CD1c-positive myeloid dendritic cell (primary cell): ENCODE data around the gene ZNF665.
"Not testable (repeated sequence)": the region's sequence is repeated elsewhere in the genome, so short reads cannot be mapped to it uniquely, and the experiment has no call there.

Experiments used
- DNase-seq: peaks from one replicate; pipeline ENCODE4 v3.0.0-alpha.2; 2016; ENCODE audit errors: extremely low spot score

The ZNF665 gene

GRCh38 chr19:53192771-53193534 is at the start of gene ZNF665:
Gene ZNF665, minus strand, starts transcription at chr19:53193358. Its CDS starts 10,460 bp downstream, at chr19:53182898.
- DNase-seq: peak; percentile 92

GRCh38 chr19:53237114-53237777 is 44.1 kb upstream of the ZNF665 start:
- no peak for DNase-seq

- no peak for DNase-seq
Observed at GRCh38 chr19:53224606-53225005, 31.4 kb upstream of the ZNF665 start.

- not testable (repeated sequence) for DNase-seq
Observed at GRCh38 chr19:53222716-53223115, 29.6 kb upstream of the ZNF665 start.

- DNase-seq: no peak
Observed at GRCh38 chr19:53212703-53213320, 19.7 kb upstream of the ZNF665 start.

- DNase-seq: not testable (repeated sequence)
Observed at GRCh38 chr19:53211554-53211953, 18.4 kb upstream of the ZNF665 start.

GRCh38 chr19:53196777-53197396 is 3.7 kb upstream of the ZNF665 start:
- DNase-seq: peak; percentile 98

- DNase-seq: peak; percentile 81
Observed at GRCh38 chr19:53195265-53195903, 2.2 kb upstream of the ZNF665 start.

- no peak for DNase-seq
Observed at GRCh38 chr19:53193535-53194222, 521 bp upstream of the ZNF665 start.

- DNase-seq: no peak
Observed at GRCh38 chr19:53190253-53190652, 2.9 kb downstream of the ZNF665 start.

GRCh38 chr19:53189691-53190198 is 3.4 kb downstream of the ZNF665 start:
- DNase-seq: not testable (repeated sequence)

GRCh38 chr19:53185155-53185882 is 7.8 kb downstream of the ZNF665 start:
- DNase-seq: not testable (repeated sequence)

- DNase-seq: no peak
Observed at GRCh38 chr19:53183146-53183764, 9.9 kb downstream of the ZNF665 start.

GRCh38 chr19:53182202-53182601 is 11.0 kb downstream of the ZNF665 start:
- no peak for DNase-seq

- DNase-seq: no peak
Observed at GRCh38 chr19:53177986-53178385, 15.2 kb downstream of the ZNF665 start.

GRCh38 chr19:53172889-53173288 is 20.3 kb downstream of the ZNF665 start:
- DNase-seq: no peak

GRCh38 chr19:53165691-53166091 is 27.5 kb downstream of the ZNF665 start:
- DNase-seq: no peak

- DNase-seq: no peak
Observed at GRCh38 chr19:53161123-53161522, 32.0 kb downstream of the ZNF665 start.

- no peak for DNase-seq
Observed at GRCh38 chr19:53160350-53160749, 32.8 kb downstream of the ZNF665 start.

- DNase-seq: peak; percentile 26
Observed at GRCh38 chr19:53158119-53158656, 35.0 kb downstream of the ZNF665 start.
